Measurements from ENCODE around the gene PDGFC. TPM values are rescaled to one million over a fixed set of nuclear protein-coding genes. Genes with fewer than 3 reads are reported as not detected.

The PDGFC gene
- total and polyA plus RNA-seq, 2 of the 13 experiments (the other 11 are each of a cell fraction or from before 2014, with no cell fraction given): 4.6 to 9.1 TPM

- TF ChIP-seq TMF1 (CRISPR knock-in tag; IDR thresholded peaks at IDR 0.05; ENCODE audit: low read depth): no peak
- TF ChIP-seq CCAR2 (optimal IDR thresholded peaks at IDR 0.05; ENCODE audit: low read depth, low read length): no peak
- TF ChIP-seq, protein P1, sequence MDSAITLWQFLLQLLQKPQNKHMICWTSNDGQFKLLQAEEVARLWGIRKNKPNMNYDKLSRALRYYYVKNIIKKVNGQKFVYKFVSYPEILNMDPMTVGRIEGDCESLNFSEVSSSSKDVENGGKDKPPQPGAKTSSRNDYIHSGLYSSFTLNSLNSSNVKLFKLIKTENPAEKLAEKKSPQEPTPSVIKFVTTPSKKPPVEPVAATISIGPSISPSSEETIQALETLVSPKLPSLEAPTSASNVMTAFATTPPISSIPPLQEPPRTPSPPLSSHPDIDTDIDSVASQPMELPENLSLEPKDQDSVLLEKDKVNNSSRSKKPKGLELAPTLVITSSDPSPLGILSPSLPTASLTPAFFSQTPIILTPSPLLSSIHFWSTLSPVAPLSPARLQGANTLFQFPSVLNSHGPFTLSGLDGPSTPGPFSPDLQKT (CRISPR knock-in tag; IDR thresholded peaks at IDR 0.05; ENCODE audit: borderline replicate concordance): no peak
- TF ChIP-seq ZNF326 (CRISPR knock-in tag; IDR thresholded peaks at IDR 0.05; ENCODE audit: borderline replicate concordance): no peak
- TF ChIP-seq ATM (IDR thresholded peaks at IDR 0.05; ENCODE audit: borderline replicate concordance): no peak
- no peak for TF ChIP-seq KLF16 (CRISPR knock-in tag; IDR thresholded peaks at IDR 0.05)
- TF ChIP-seq POLR2G (IDR thresholded peaks at IDR 0.05; ENCODE audit: low read depth, low read length): no peak
- no peak for TF ChIP-seq ZNF276 (CRISPR knock-in tag; IDR thresholded peaks at IDR 0.05; ENCODE audit: low read depth)
- no peak for TF ChIP-seq ZNF605 (CRISPR knock-in tag; IDR thresholded peaks at IDR 0.05)
- no peak for TF ChIP-seq TEAD2 (CRISPR knock-in tag; IDR thresholded peaks at IDR 0.05)
- no peak for TF ChIP-seq ZNF713 (CRISPR knock-in tag; IDR thresholded peaks at IDR 0.05)
- TF ChIP-seq AHDC1 (CRISPR knock-in tag; IDR thresholded peaks at IDR 0.05; ENCODE audit: borderline replicate concordance): peak; percentile 58; the same call in 1 of the 2 replicates
- no peak for TF ChIP-seq ZNF317 (CRISPR knock-in tag; IDR thresholded peaks at IDR 0.05)
- TF ChIP-seq NR1H2 (CRISPR knock-in tag; IDR thresholded peaks at IDR 0.05; ENCODE audit: borderline replicate concordance, low read depth): no peak
- no peak for TF ChIP-seq ZFY (CRISPR knock-in tag; IDR thresholded peaks at IDR 0.05)
- no peak for TF ChIP-seq TP53 (CRISPR knock-in tag; conservative IDR thresholded peaks at IDR 0.05)
- no peak for TF ChIP-seq GLI4 (CRISPR knock-in tag; IDR thresholded peaks at IDR 0.05; ENCODE audit: borderline replicate concordance)
- TF ChIP-seq ARNT2 (CRISPR knock-in tag; IDR thresholded peaks at IDR 0.05; ENCODE audit: low read depth): no peak
- TF ChIP-seq CENPX (CRISPR knock-in tag; IDR thresholded peaks at IDR 0.05): no peak
- no peak for TF ChIP-seq HOXA5 (CRISPR knock-in tag; IDR thresholded peaks at IDR 0.05)
- TF ChIP-seq SOX13 (IDR thresholded peaks at IDR 0.05): no peak
- TF ChIP-seq SOX13 (CRISPR knock-in tag; conservative IDR thresholded peaks at IDR 0.05 in 1 of 2, IDR thresholded peaks at IDR 0.05 in 1 of 2): peak in 1 of 2 experiments; percentile 53; a peak in 2 of 4 replicates
- TF ChIP-seq ZNF432 (CRISPR knock-in tag; IDR thresholded peaks at IDR 0.05; ENCODE audit: borderline replicate concordance): no peak
- TF ChIP-seq CBX5 (CRISPR knock-in tag; IDR thresholded peaks at IDR 0.05; ENCODE audit: borderline replicate concordance): no peak
Observed at GRCh38 chr4:156765277-156765676, 206.3 kb downstream of the PDGFC start (continued).

Measured in HepG2 (cell line).